ENCODE measurements around the gene SF3B1.

DNA sequence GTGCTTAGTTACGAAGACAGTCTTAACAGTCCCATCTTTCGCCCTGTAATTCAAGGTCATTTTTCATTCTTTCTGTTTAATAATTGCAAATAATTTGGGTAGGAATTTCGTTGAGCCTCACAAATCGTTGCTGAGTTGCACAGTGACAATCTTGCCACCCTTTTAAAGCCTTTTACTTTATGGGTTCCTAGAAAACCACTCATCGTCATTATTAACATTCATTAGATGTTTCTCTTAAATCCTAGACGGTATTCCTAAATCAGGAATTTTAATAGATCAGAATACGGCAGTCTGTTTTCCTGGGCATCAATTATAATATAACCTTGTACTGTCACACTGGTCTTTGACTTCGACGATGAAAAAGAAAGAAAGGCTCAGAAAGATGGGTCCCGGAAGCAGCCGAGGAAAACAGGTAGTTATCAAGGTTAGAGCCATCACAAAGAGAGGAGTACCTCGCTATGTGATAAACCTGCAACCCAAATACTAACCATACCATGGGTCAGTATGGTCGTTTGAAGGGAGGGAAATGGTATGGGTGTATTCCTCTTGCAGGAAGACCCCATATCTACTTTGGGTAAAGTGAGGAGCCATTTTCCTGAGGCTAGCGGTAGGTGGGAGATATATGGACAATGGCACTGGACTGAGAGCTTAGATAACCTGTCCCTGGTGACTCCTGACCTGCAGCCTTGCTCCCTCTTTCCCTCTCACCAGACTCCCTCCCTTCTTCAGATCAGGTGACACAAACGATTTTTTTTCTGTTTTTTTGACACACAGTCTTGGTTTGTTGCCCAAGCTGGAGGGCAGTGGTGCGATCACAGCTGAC is 981 bp upstream of the SF3B1 start:
- no peak for TF ChIP-seq POLR2A (IDR thresholded peaks at IDR 0.05)
- TF ChIP-seq, protein P1, sequence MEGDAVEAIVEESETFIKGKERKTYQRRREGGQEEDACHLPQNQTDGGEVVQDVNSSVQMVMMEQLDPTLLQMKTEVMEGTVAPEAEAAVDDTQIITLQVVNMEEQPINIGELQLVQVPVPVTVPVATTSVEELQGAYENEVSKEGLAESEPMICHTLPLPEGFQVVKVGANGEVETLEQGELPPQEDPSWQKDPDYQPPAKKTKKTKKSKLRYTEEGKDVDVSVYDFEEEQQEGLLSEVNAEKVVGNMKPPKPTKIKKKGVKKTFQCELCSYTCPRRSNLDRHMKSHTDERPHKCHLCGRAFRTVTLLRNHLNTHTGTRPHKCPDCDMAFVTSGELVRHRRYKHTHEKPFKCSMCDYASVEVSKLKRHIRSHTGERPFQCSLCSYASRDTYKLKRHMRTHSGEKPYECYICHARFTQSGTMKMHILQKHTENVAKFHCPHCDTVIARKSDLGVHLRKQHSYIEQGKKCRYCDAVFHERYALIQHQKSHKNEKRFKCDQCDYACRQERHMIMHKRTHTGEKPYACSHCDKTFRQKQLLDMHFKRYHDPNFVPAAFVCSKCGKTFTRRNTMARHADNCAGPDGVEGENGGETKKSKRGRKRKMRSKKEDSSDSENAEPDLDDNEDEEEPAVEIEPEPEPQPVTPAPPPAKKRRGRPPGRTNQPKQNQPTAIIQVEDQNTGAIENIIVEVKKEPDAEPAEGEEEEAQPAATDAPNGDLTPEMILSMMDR (IDR thresholded peaks at IDR 0.05): no peak
